GM12864 (cell line): ENCODE data around the gene DISC1.

Experiments used
- DNase-seq: peaks from one replicate; pipeline ENCODE4 v3.0.0-alpha.2; 2011; ENCODE audit warnings: low read depth
- H3K4me3 ChIP-seq: 2 replicates; pipeline ENCODE4 v1.5.1; 2011; ENCODE audit warnings: mild to moderate bottlenecking, low read depth, low read length, control low read depth
- TF ChIP-seq, protein P1 (sequence below): IDR thresholded peaks from 2 replicates; pipeline ENCODE4 v1.5.1; 2011; ENCODE audit warnings: low read depth, mild to moderate bottlenecking, moderate library complexity, low read length, control low read depth, inconsistent platforms; ENCODE audit errors: missing control alignments

Gene DISC1

DNA sequence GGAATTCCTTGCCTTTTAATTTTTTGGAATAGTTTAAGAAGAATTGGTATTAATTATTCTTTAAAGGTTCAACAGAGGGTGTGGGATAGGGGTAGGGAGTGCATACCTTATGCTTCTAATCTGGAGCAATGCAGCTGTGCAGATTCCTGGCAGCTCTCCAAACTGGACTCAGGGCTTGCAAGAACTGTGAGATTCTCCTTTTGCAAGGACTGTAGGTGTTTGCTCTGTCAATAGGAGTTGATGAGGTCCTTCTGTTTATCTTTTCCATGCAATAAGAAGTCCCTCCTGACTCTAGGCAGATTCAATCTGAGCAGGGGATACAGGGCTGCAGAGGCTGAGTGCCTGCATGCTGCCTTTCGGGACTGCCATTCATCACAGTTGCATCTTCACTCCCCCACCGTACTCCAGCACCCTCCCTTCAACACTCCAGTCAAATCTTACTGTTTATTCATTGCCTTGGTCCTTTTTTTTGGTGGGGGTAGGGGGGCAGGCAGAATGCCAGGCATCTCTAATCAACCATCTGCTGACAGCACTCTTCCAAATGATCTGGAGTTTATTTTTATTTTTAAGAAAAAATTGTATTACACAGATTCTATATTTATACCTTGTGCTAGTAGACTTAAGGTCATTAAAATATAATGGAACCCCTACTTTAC is 122.3 kb downstream of the DISC1 start:
- no peak for DNase-seq
- H3K4me3 ChIP-seq: no peak overlapping the region
- TF ChIP-seq, protein P1, sequence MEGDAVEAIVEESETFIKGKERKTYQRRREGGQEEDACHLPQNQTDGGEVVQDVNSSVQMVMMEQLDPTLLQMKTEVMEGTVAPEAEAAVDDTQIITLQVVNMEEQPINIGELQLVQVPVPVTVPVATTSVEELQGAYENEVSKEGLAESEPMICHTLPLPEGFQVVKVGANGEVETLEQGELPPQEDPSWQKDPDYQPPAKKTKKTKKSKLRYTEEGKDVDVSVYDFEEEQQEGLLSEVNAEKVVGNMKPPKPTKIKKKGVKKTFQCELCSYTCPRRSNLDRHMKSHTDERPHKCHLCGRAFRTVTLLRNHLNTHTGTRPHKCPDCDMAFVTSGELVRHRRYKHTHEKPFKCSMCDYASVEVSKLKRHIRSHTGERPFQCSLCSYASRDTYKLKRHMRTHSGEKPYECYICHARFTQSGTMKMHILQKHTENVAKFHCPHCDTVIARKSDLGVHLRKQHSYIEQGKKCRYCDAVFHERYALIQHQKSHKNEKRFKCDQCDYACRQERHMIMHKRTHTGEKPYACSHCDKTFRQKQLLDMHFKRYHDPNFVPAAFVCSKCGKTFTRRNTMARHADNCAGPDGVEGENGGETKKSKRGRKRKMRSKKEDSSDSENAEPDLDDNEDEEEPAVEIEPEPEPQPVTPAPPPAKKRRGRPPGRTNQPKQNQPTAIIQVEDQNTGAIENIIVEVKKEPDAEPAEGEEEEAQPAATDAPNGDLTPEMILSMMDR: no peak

DNA sequence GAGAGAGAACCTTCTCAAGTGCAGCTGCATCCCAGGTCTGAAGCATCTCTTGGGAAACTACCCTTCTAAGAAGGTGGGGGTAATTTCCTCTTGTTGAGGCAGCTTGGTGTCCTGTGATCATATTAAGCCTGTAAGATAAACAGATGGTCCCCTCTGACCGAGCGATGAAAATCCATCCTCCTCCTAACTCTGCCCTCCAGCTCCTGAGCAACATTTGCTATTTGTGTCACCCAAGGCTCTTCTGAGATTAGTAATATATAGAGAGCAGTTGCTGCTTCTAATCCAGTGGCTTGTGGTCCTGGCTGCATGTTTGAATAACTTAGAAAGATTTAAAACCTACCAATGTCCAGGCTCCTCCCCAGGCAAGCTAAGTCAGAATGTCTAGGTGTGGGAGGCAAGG is 123.7 kb downstream of the DISC1 start:
- TF ChIP-seq, protein P1: no peak
- no peak for DNase-seq
- no peak overlapping the region for H3K4me3 ChIP-seq

DNA sequence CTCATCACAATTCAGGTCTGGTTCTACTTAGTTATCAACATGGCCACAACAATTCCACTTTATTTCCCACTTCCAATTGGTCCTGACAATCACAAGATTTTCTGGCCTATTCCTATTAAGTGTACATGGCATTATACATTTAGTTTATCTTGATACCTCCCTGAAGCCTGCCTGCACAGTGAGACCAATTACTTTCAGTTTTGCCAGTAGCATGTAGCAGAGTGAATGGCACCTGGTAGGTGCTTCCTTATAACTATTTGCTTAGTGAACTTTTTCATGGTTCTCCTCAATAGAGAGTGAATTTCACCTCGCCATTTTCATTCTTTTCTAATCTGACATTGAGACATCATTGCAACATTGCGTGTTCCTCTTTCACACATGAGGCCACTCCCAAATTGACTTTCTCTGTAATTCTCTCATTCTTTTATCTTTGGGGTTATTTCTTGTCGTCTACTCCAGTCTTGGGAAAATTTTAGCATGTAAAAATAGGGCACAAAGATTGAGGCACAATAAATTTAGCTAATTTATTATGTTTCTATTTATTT is 124.3 kb downstream of the DISC1 start:
- DNase-seq: no peak
- H3K4me3 ChIP-seq: no peak overlapping the region
- TF ChIP-seq, protein P1: no peak

DNA sequence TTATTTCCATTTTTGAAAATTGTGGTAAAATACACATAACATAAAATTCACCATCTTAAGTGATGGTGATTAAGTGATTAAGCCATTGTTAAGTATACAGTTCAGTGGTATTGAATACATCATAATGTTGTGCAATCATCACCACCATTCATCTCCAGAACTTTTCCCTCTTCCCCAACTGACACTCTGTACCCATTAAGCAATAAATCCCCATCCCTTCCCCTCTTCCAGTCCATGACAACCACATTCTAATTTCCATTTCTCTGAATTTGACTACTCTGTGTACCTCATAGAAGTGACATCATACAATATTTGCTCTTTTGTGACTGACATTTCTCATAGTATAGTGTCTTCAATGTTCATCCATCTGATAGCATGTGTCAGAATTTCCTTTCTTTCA is 124.8 kb downstream of the DISC1 start:
- DNase-seq: no peak
- no peak overlapping the region for H3K4me3 ChIP-seq
- TF ChIP-seq, protein P1: no peak

DNA sequence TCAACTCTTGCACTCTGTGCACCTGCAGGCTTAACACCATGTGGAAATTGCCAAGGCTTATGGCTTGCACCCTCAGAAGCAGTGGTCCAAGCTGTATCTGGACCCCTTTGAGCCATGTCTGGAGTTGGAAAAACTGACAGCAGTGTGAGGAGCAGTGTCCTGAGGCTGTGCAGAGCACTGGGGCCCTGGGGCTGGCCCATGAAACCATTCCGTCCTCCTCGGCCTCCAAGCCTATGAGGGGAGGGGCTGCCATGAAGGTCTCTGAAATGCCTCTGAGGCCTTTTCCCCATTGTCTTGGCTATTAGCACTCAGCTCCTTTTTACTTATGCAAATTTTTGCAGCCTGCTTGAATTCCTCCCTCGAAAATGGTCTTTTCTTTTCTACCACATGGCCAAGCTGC is 126.7 kb downstream of the DISC1 start:
- no peak for DNase-seq

DNA sequence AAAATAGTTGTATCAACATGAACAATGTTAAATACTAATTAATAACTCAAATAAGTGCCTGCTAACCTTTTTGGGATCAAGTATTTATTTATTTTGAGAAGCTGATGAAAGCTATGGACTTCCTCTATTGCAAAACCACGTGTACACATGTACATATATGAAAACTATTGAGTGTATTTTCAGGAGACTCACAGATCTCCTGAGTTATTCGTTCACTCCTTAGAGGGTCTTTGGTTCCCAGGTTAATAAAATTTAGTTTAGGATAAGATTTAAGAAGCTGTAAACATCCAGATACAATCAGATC is 130.5 kb downstream of the DISC1 start:
- TF ChIP-seq, protein P1: no peak
- H3K4me3 ChIP-seq: no peak overlapping the region
- DNase-seq: no peak

More for the DNA sequence above, 126.7 kb downstream of the DISC1 start:
- no peak overlapping the region for H3K4me3 ChIP-seq
- TF ChIP-seq, protein P1: no peak

DNA sequence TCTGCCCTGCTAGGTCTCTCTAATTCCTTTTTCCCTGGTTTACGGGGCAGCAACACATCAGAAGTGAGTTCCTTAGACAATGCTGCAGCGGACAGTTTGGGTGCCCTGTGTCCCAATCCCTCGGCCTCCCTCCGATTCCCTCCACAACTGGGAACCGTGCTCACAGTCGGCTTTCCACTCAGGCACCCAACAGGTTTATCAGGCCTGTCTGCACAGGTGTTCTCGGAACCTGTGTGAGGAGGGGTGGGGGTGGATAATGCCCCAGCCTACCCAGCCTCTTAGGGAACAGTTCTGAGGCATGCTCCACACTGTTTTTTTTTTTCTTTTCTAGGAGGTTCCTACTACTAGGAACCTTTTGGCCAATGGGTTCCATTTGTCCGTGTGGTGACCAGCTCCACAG is 131.2 kb downstream of the DISC1 start:
- TF ChIP-seq, protein P1: no peak
- DNase-seq: no peak
- no peak overlapping the region for H3K4me3 ChIP-seq
